Adrenal gland (tissue), 5 donors: ENCODE data around the gene VRK2.

Source experiments
- POLR2A ChIP-seq, 2 donors: fragments of 450-650 bp; IDR thresholded peaks; one replicate each; pipeline ENCODE4 v1.6.1; 2017; ENCODE audit warnings: antibody characterized with exemption in 2 of 2, mild to moderate bottlenecking in 2 of 2, moderate library complexity in 1 of 2
- TF ChIP-seq, protein P1 (sequence below), 6 experiments: fragments of 450-650 bp in 4 of 6; fragments of 200-600 bp in 2 of 6; sonication (generic) in 1 of 6; IDR thresholded peaks; 1 replicate in 5 of 6; 2 replicates in 1 of 6; pipeline versions ENCODE4 v1.5.1 to v1.8.0; 2016 to 2021; ENCODE audit warnings: antibody characterized with exemption in 6 of 6, mild to moderate bottlenecking in 2 of 6, moderate library complexity in 1 of 6
- donor health status: DM: no; HTN: no; CAD: no.

DNA sequence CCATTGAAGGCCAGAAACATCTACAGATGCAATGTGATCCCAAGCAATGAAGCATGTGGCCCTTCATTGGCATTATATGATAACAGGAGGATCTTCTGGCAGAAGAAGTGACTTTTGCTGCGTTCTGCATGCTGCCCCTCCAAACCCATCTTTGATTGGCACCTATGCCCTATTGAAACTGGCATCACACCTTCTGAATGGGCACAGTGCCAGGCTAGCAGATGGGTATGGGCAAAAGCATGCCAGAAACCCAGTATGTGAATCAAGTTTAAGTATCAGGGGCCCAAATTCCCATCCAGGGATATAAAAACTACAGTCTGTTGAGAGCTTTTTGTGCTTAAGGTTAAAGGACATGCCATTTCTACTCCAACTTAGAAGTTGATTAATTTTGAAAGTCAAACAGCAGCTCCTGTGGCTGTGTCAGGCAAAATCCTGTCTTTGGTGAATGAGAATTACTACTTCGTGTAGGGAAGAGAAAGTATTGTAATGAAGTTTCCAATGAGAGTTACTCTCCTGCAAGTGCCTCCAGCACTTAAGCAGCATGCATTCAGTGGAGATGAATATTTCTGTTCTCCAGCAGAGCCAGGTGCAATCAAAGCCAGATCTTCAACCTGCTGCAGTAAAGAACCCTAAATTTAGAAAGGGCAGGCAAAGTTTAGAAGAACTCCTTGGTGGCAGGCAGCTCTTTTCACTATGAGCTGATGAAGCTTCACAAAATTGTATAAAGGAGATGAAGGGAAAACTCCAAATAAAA is 8.6 kb downstream of the VRK2 start:
- TF ChIP-seq POLR2A (IDR thresholded peaks at IDR 0.05): no peak
- TF ChIP-seq, protein P1, sequence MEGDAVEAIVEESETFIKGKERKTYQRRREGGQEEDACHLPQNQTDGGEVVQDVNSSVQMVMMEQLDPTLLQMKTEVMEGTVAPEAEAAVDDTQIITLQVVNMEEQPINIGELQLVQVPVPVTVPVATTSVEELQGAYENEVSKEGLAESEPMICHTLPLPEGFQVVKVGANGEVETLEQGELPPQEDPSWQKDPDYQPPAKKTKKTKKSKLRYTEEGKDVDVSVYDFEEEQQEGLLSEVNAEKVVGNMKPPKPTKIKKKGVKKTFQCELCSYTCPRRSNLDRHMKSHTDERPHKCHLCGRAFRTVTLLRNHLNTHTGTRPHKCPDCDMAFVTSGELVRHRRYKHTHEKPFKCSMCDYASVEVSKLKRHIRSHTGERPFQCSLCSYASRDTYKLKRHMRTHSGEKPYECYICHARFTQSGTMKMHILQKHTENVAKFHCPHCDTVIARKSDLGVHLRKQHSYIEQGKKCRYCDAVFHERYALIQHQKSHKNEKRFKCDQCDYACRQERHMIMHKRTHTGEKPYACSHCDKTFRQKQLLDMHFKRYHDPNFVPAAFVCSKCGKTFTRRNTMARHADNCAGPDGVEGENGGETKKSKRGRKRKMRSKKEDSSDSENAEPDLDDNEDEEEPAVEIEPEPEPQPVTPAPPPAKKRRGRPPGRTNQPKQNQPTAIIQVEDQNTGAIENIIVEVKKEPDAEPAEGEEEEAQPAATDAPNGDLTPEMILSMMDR (IDR thresholded peaks at IDR 0.05): no peak
